ENCODE results near the gene ITGB2.

ITGB2 gene

GRCh38 chr21:44927587-44928461, 7.1 kb upstream of the ITGB2 start:
- H3K4me3 ChIP-seq (ENCODE audit: low read length), result peak overlapping the region; percentile 40
- TF ChIP-seq CTCF (conservative IDR thresholded peaks at IDR 0.05; ENCODE audit: low read length), result peak; percentile 38
- DNase-seq (ENCODE audit: low read depth), result peak; percentile 85

GRCh38 chr21:44927259-44927586, 6.5 kb upstream of the ITGB2 start:
- DNase-seq (ENCODE audit: low read depth), result no peak
- TF ChIP-seq CTCF (conservative IDR thresholded peaks at IDR 0.05; ENCODE audit: low read length), result no peak
- H3K4me3 ChIP-seq (ENCODE audit: low read length), result no peak overlapping the region

- no peak overlapping the region for H3K4me3 ChIP-seq (ENCODE audit: low read length)
- no peak for TF ChIP-seq CTCF (conservative IDR thresholded peaks at IDR 0.05; ENCODE audit: low read length)
- DNase-seq (ENCODE audit: low read depth), result peak; percentile 48
These were observed 5.8 kb upstream of the ITGB2 start for GRCh38 chr21:44926331-44927101.

- TF ChIP-seq CTCF (conservative IDR thresholded peaks at IDR 0.05; ENCODE audit: low read length), result no peak
- H3K4me3 ChIP-seq (ENCODE audit: low read length), result no peak overlapping the region
- peak; percentile 48 for DNase-seq (ENCODE audit: low read depth)
These were observed 4.7 kb upstream of the ITGB2 start for GRCh38 chr21:44925378-44925755.

GRCh38 chr21:44924606-44925377, 4.1 kb upstream of the ITGB2 start:
- TF ChIP-seq CTCF (conservative IDR thresholded peaks at IDR 0.05; ENCODE audit: low read length), result no peak
- peak; percentile 83 for DNase-seq (ENCODE audit: low read depth)
- no peak overlapping the region for H3K4me3 ChIP-seq (ENCODE audit: low read length)

- no peak overlapping the region for H3K4me3 ChIP-seq (ENCODE audit: low read length)
- DNase-seq (ENCODE audit: low read depth), result no peak
- no peak for TF ChIP-seq CTCF (conservative IDR thresholded peaks at IDR 0.05; ENCODE audit: low read length)
These were observed 2.9 kb upstream of the ITGB2 start for GRCh38 chr21:44923480-44924084.

Data from AG10803 (cell line).